NCI-H1930 (cell line): Measurements from ENCODE around the gene COPZ2.

Experiments used
- DNase-seq, 2 experiments: peaks; one replicate each; lab custom pipeline; 2025; lab: John Stamatoyannopoulos, UW

The COPZ2 gene

DNA sequence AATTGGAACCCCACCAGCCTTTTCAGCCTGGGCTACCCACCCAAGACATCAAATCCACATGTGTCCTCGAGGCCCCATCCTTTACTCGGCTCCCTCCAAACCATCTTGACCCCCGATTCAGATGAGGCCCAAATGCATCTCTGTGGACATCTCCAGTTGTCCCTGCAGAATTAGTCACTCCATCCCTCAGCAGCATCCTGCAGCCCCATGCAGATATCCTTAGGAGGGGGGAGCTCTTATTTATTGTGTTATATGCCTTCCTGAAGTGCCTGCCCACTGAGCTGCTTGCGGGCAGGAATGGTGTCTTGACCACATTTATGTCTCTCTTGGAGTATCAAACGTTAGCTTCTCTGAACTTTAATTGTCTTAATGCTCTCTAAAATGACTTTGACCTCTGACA is 51.1 kb downstream of the COPZ2 start:
- no peak for DNase-seq

DNA sequence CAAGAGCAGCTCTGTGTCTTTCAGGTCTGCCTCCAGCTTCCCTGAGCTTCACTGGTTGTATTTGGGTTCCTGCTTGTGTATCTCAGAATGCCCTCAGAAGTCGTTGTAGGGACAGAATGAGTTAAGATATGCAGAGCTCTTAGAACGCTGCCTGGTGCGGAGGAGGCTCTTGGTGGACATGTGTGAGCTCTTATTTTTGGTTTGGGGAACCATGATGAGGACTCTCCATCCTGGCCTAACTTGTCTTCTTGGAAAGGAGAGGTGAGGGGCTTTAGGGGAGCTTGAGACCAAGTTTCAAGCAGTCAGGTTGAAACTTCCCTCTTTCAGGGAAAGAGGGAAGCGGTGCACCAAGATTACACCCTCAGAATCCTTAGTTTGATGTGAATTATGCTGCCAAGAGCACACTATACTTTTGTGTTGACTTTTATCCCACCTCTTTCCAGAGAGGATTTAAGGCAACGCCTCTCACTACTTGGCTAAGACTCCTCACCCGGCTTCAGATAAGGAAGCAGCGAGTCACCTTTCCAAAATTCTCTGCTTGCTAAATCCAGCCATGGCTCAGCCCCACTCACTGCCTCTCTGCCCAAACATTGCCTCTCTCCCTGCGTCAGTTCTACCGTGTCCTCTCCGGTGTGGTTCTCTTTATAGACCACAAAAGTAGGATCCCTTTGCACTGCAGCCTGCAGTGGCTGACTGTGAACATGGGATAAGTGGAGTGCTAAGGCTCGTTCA is 53.9 kb downstream of the COPZ2 start:
- DNase-seq: no peak

DNA sequence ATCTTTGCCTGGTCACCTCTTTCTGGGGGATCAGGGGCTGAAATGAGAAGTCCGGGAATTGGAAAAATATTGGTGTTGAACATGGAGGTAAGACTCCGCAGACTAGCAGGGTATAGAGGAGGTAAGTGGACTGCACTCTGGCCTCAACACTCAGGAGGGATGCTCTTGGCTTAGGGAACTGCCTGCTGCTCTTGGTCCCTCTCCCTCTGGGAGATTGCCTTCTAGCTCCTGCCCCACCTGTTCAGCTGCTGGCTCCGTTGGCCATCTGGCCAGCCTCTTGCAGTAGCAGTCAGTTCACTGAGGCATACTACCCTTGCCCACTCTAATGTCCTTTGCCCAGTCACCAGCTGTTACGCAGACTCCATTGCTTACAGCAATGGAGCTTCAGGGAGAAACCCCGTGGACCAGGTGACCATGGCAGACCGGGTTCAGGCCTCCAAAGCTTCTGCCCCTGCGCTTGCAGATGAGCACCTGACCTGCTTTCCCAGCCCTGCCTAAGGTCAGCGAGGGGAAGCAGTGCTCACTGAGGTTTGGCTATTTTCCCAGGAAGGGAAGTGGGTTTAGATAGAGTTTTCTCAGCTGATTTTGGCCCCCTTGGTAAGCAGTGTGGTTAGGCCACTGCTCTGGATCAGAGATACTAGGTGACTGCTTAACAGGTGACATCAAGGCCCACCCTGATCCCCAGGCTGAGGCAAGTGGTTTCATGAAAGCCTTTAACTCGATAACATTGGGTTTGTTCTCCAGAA is 54.8 kb downstream of the COPZ2 start:
- DNase-seq: no peak

DNA sequence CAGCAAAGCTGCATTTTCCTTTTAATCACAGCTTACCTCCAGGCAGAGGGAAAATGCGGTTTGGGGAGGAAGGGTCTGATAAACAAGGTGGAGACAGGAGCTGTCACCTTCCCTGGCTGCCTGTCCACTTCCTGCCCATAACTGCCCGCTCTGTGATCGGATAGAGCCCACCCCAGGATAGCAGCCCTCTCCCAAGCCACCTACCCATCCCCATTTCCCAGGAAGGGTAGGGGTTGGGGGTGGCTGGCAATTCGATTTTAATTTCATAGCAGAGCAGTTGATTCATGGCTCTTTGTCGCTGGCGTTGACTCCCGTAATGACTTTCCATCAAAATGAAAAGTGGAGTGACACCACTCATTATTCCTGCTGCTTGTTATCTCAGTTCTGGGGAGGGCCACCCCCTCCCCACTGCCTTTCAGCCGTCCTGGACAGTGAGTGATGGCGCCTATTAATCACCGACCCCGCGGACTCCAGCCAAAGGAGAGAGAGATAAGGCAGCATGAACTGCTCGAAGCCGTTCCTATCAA is 55.4 kb downstream of the COPZ2 start:
- DNase-seq: no peak

DNA sequence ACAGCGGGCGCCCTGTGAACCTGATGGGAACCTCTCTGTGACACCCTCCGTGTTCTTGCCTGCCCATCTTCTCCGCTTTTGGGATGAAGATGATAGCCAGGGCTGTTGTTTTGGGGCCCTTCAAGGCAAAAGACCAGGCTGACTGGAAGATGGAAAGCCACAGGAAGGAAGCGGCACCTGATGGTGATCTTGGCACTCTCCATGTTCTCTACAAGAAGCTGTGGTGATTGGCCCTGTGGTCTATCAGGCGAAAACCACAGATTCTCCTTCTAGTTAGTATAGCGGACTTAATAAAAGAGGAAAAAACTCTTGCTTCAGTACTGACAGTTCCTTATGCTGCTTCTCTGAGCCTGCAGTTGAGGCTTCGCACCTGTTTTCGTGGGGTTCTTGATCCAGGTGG is 56.1 kb downstream of the COPZ2 start:
- no peak for DNase-seq

DNA sequence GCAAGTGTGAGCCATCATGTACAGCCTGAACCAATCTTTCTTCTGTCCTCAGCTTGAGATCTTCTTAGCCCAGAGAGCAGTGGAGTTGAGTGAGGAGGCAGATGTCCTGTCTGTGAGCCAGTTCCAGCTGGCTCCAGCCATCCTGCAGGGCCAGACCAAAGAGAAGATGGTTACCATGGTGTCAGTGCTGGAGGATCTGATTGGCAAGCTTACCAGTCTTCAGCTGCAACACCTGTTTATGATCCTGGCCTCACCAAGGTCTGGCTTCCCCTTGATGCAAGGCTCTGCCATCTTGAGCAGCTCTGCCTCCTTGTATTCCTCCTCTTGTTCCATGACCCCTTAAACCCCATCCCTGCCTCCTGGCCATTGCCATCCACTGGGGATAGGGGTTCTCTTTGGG is 57.1 kb downstream of the COPZ2 start:
- DNase-seq: no peak

DNA sequence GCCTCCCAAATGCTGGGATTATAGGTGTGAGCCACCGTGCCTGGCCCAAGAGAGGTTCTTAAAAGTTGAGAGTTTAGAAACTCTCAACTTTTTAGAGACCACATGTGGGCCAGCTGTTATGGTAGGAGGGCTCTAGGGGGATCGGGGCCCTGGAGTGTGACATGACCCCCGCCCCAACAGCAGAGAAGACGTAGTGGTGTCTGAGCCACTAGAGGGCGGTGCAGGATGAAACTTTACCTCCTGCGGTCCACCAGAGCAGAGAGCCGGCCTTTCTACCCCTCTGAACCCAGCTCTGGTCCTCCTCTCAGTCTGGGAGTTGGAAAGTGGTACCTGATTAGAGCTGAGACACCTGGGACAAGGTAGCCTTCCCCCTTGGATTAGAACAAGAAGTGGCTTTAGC is 59.3 kb downstream of the COPZ2 start:
- DNase-seq: peak in 1 of 2 experiments; percentile 30
